Measurements from ENCODE around the gene CETP.

GRCh38 chr16:57003439-57004386 is 42.0 kb downstream of the CETP start:
- TF ChIP-seq CTCF (IDR thresholded peaks at IDR 0.05; ENCODE audit: low read depth, low read length, missing input control) = no peak
- TF ChIP-seq TAF1 (conservative IDR thresholded peaks at IDR 0.05) = no peak
- no peak for TF ChIP-seq MAX (IDR thresholded peaks at IDR 0.05)
- no peak for TF ChIP-seq FOXA1 (IDR thresholded peaks at IDR 0.05)
- no peak for TF ChIP-seq REST (IDR thresholded peaks at IDR 0.05)
- no peak for TF ChIP-seq JUND (IDR thresholded peaks at IDR 0.05)
- no peak for TF ChIP-seq SP1 (IDR thresholded peaks at IDR 0.05)
- no peak for TF ChIP-seq RAD21 (IDR thresholded peaks at IDR 0.05)
- no peak for TF ChIP-seq GABPA (IDR thresholded peaks at IDR 0.05 in 1 of 2, conservative IDR thresholded peaks at IDR 0.05 in 1 of 2)
- TF ChIP-seq YY1 (IDR thresholded peaks at IDR 0.05) = no peak
- TF ChIP-seq ATF3 (IDR thresholded peaks at IDR 0.05) = no peak

Measured in liver (tissue), 3 donors.